Activated CD8-positive, alpha-beta memory T cell treated with anti-CD3 and anti-CD28 coated beads, Interleukin-2, amount 10 ng/mL, durations not matched to agents 7 days and 5 days (primary cell): ENCODE results near the gene BBS10. TPM values are rescaled to one million over a fixed set of nuclear protein-coding genes. Genes with fewer than 3 reads are reported as not detected.
"Not testable (repeated sequence)": the region's sequence is repeated elsewhere in the genome, so short reads cannot be mapped to it uniquely, and the experiment has no call there.

Experiments used
- ATAC-seq: fragments of 150-1000 bp; cut with Tn5 transposase; one replicate; pipeline ENCODE4 v1.10.0; 2021; ENCODE audit warnings: moderate library complexity
- CTCF ChIA-PET: fragments of 350-600 bp; sonication (Branson Sonifier 250); formaldehyde crosslinking; loops from one replicate; lab custom pipeline; 2021; ENCODE audit warnings: antibody characterized with exemption; lab: Charles Lee
- DNase-seq: peaks from one replicate; pipeline ENCODE4 v3.0.0-alpha.2; 2020
- H3K27ac Mint-ChIP-seq: one replicate; pipeline ENCODE4 v1.8.0; 2021; ENCODE audit warnings: mild to moderate bottlenecking, mixed read lengths
- H3K27me3 Mint-ChIP-seq: one replicate; pipeline ENCODE4 v1.8.0; 2021; ENCODE audit warnings: mixed read lengths
- H3K36me3 Mint-ChIP-seq: one replicate; pipeline ENCODE4 v1.8.0; 2021; ENCODE audit warnings: mild to moderate bottlenecking, mixed read lengths
- H3K4me1 Mint-ChIP-seq: one replicate; pipeline ENCODE4 v1.8.0; 2021; ENCODE audit warnings: mixed read lengths
- H3K4me3 Mint-ChIP-seq: one replicate; pipeline ENCODE4 v1.8.0; 2021; ENCODE audit warnings: mild to moderate bottlenecking, moderate library complexity, mixed read lengths
- H3K9me3 Mint-ChIP-seq: one replicate; pipeline ENCODE4 v1.8.0; 2022; ENCODE audit warnings: low read depth, mixed read lengths
- total RNA-seq, 2 experiments: library from RNA; stranded (reverse); gene quantifications; one replicate each; pipeline ENCODE4 v1.2.3, GENCODE V29; 2021

The BBS10 gene
- 1 to 10 TPM; 4.3 to 4.6 TPM for total RNA-seq

GRCh38 chr12:76348079-76348901 is at the start of gene BBS10:
TSS of gene BBS10 (minus strand) at chr12:76348415. CDS start at chr12:76348358, 57 bp downstream.
- CTCF ChIA-PET, result interaction anchor here (0.9 to 2.5 kb wide), 12 partner anchors 10 to 820 kb away, joined by 3 to 15 read pairs (median 6); partner anchors contain the start of gene NAP1L1
- ATAC-seq (peak; percentile 98), DNase-seq (peak; percentile 93)
- Mint-ChIP-seq H3K36me3 (no peaks in the 10 kb centered on the region), H3K27me3 (no peaks in the 10 kb centered on the region), H3K4me1 (peaks cover 21% of the 10 kb centered on the region), H3K27ac (peak within 1 kb of the TSS; percentile 85), H3K9me3 (no peaks in the 10 kb centered on the region), H3K4me3 (peak within 1 kb of the TSS; percentile 94)

DNA sequence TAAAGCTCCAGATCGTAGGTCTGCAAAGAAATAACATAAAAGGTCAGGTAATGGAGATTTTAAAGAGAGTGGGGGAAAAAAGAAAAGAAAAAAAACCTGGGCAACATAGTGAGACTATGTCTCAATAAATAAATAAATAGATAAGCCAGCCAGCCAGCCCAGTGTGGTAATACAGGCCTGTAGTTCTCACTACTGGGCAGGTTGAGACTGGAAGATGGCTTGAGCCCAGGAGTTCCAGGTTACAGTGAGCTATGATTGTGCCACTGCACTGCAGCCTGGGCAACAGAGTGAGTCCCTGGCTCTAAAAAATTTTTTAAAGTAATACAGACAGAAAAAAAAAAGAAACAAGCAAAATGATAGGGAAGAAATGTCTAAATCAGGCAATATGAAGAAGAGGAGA is 43.2 kb upstream of the BBS10 start:
- CTCF ChIA-PET, result no interaction called here
- no peak overlapping the region for H3K4me3 Mint-ChIP-seq
- H3K4me1 Mint-ChIP-seq, result peaks cover 7% of the 10 kb centered on the region
- peaks cover 26% of the 10 kb centered on the region for H3K36me3 Mint-ChIP-seq
- H3K27me3 Mint-ChIP-seq, result no peaks in the 10 kb centered on the region
- ATAC-seq (no peak), DNase-seq (no peak)
- H3K9me3 Mint-ChIP-seq, result no peaks in the 10 kb centered on the region
- peak overlapping the region; percentile 57 for H3K27ac Mint-ChIP-seq

DNA sequence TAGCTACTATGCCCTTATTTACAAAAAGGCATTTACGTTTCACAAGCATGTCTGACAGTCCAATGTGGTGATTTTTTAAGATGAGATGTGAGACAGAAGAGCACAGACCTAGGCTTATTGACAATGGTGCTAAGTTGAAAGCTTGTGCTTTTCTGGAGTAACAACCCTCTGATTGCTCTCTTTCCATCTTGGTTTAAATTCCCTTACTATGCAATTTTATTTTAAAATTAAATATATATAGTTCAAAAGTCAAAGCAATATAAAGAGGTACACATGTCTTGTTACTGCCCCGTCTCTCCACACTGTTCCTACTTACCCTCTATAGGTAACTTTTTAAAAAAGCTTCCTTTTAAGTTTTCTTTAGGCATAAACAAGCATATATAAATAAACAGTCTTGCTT is 39.4 kb upstream of the BBS10 start:
- peaks cover 35% of the 10 kb centered on the region for H3K36me3 Mint-ChIP-seq
- DNase-seq, result no peak
- CTCF ChIA-PET, result interaction anchor here (1.8 kb wide), 1 partner anchor 12 kb away, joined by 3 read pairs; no protein-coding TSS in a partner anchor

GRCh38 chr12:76384560-76384959 is 36.3 kb upstream of the BBS10 start:
- no peak overlapping the region for H3K4me3 Mint-ChIP-seq
- no peak for ATAC-seq

More for the DNA sequence above, 39.4 kb upstream of the BBS10 start:
- no peaks in the 10 kb centered on the region for H3K27me3 Mint-ChIP-seq
- peaks cover 7% of the 10 kb centered on the region for H3K4me1 Mint-ChIP-seq
- ATAC-seq, result no peak
- no peaks in the 10 kb centered on the region for H3K9me3 Mint-ChIP-seq
- no peak overlapping the region for H3K27ac Mint-ChIP-seq
- H3K4me3 Mint-ChIP-seq, result no peak overlapping the region

GRCh38 chr12:76383988-76384387 is 35.8 kb upstream of the BBS10 start:
- Mint-ChIP-seq H3K4me3 (no peak overlapping the region), H3K27ac (no peak overlapping the region), H3K36me3 (peaks cover 29% of the 10 kb centered on the region), H3K4me1 (no peaks in the 10 kb centered on the region), H3K9me3 (no peaks in the 10 kb centered on the region), H3K27me3 (no peaks in the 10 kb centered on the region)
- DNase-seq (no peak), ATAC-seq (no peak)
- CTCF ChIA-PET, result no interaction called here

More at GRCh38 chr12:76384560-76384959, 36.3 kb upstream of the BBS10 start:
- CTCF ChIA-PET, result no interaction called here
- Mint-ChIP-seq H3K4me1 (no peaks in the 10 kb centered on the region), H3K27me3 (no peaks in the 10 kb centered on the region), H3K9me3 (no peaks in the 10 kb centered on the region), H3K27ac (no peak overlapping the region), H3K36me3 (peaks cover 28% of the 10 kb centered on the region)
- no peak for DNase-seq

- DNase-seq (no peak), ATAC-seq (no peak)
- CTCF ChIA-PET, result interaction anchor here (1.2 kb wide), 1 partner anchor 31 kb away, joined by 3 read pairs; the partner anchor contains the start of gene BBS10
- Mint-ChIP-seq H3K27me3 (no peaks in the 10 kb centered on the region), H3K4me3 (no peak overlapping the region), H3K4me1 (peaks cover 5% of the 10 kb centered on the region), H3K9me3 (no peaks in the 10 kb centered on the region), H3K27ac (no peak overlapping the region), H3K36me3 (peaks cover 50% of the 10 kb centered on the region)
These were observed 31.0 kb upstream of the BBS10 start for GRCh38 chr12:76379261-76379660.

- H3K4me1 Mint-ChIP-seq, H3K27ac Mint-ChIP-seq, H3K4me3 Mint-ChIP-seq, H3K9me3 Mint-ChIP-seq, ATAC-seq, H3K27me3 Mint-ChIP-seq, DNase-seq, CTCF ChIA-PET: not testable (repeated sequence)
- peaks cover 45% of the 10 kb centered on the region for H3K36me3 Mint-ChIP-seq
These were observed 28.7 kb upstream of the BBS10 start for GRCh38 chr12:76376876-76377275.

- DNase-seq, result no peak
- Mint-ChIP-seq H3K4me3 (no peak overlapping the region), H3K27ac (no peak overlapping the region), H3K4me1 (peaks cover 6% of the 10 kb centered on the region), H3K27me3 (no peaks in the 10 kb centered on the region), H3K36me3 (peaks cover 46% of the 10 kb centered on the region), H3K9me3 (no peaks in the 10 kb centered on the region)
- CTCF ChIA-PET, result no interaction called here
- no peak for ATAC-seq
These were observed 27.7 kb upstream of the BBS10 start for GRCh38 chr12:76375939-76376338.

DNA sequence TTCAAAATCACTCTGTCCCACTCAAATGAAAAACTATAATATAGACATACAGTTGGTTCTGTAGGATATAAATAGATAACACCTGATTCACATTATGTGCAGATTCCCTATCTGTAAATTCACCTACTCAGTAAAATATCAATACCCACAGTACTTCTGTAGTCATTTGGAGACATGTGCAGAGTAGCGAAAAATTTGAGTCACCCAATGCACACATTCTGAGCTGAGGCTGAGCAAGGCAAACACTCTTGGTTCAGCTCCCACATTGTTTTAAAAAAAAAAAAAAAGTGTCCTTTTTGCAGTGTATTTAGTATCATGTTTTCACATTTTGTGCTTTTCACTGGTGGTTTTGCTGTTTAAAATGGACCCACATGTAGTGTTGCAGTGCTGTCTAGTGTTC is 27.3 kb upstream of the BBS10 start:
- no peak for DNase-seq
- Mint-ChIP-seq H3K27ac (no peak overlapping the region), H3K36me3 (peaks cover 51% of the 10 kb centered on the region), H3K27me3 (no peaks in the 10 kb centered on the region), H3K9me3 (no peaks in the 10 kb centered on the region), H3K4me1 (peaks cover 6% of the 10 kb centered on the region), H3K4me3 (no peak overlapping the region)
- no peak for ATAC-seq
- CTCF ChIA-PET, result no interaction called here

GRCh38 chr12:76374386-76375020 is 26.3 kb upstream of the BBS10 start:
- CTCF ChIA-PET, result no interaction called here
- peak; percentile 45 for ATAC-seq

DNA sequence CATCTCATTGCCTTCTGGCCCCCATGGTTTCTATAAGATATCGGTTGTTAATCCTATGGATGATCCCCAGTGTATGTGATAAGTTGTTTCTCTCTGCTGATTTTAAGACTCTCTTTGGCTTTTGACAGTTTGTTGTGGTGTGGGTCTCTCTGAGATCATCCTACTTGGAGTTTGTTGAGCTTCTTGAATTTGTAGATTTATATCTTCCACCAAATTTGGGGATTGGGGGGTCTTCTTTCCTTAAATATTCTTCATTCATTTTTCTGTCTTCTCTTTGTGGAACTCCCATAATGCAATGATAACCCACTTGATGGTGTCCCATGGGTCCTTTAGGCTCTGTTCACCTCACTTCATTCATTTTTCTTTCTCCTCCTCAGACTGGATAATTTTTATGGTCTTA is 20.0 kb upstream of the BBS10 start:
- Mint-ChIP-seq H3K27ac (no peak overlapping the region), H3K27me3 (no peaks in the 10 kb centered on the region), H3K4me1 (peaks cover 4% of the 10 kb centered on the region), H3K36me3 (peaks cover 74% of the 10 kb centered on the region), H3K4me3 (no peak overlapping the region), H3K9me3 (peaks cover 4% of the 10 kb centered on the region)
- DNase-seq, result no peak
- CTCF ChIA-PET, result no interaction called here
- no peak for ATAC-seq

More at GRCh38 chr12:76374386-76375020, 26.3 kb upstream of the BBS10 start:
- Mint-ChIP-seq H3K27ac (no peak overlapping the region), H3K9me3 (no peaks in the 10 kb centered on the region), H3K4me1 (peaks cover 6% of the 10 kb centered on the region), H3K36me3 (peaks cover 56% of the 10 kb centered on the region), H3K4me3 (no peak overlapping the region), H3K27me3 (no peaks in the 10 kb centered on the region)
- DNase-seq, result no peak

DNA sequence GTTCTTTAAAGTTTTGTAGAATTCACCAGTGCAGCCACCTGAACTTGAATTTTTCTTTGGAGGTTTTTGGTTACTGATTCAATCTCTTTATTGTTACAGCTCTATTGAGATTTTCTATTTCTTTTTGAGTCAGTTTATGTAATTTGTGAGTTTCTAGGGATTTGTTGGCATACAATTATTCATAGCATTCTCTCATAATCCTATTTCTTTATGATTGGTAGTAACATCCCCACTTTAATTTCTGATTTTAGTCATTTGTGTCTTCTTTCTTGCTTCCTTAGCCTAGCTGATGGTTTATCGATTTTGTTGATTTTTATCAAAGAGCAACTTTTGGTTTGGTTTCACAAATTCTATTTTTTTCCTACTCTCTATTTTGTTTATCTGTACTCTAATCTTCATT is 17.9 kb upstream of the BBS10 start:
- DNase-seq, result no peak
- peaks cover 4% of the 10 kb centered on the region for H3K9me3 Mint-ChIP-seq
- no peak overlapping the region for H3K27ac Mint-ChIP-seq
- peaks cover 78% of the 10 kb centered on the region for H3K36me3 Mint-ChIP-seq
- H3K27me3 Mint-ChIP-seq, result no peaks in the 10 kb centered on the region
- no peak overlapping the region for H3K4me3 Mint-ChIP-seq
- CTCF ChIA-PET, result no interaction called here
- peaks cover 4% of the 10 kb centered on the region for H3K4me1 Mint-ChIP-seq
- no peak for ATAC-seq

DNA sequence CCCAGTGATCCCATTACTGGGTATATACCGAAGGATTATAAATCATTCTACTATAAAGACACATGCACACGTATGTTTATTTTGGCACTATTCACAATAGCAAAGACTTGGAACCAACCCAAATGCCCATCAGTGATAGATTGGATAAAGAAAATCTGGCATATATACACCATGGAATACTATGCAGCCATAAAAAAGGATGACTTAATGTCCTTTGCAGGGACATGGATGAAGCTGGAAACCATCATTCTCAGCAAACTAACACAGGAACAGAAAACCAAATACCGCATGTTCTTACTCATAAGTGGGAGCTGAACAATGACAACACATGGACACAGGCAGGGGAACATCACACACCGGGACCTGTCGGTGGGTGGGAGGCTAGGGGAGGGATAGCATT is 15.9 kb upstream of the BBS10 start:
- H3K9me3 Mint-ChIP-seq, DNase-seq, CTCF ChIA-PET, H3K4me3 Mint-ChIP-seq, H3K27ac Mint-ChIP-seq, H3K27me3 Mint-ChIP-seq, ATAC-seq, H3K4me1 Mint-ChIP-seq: not testable (repeated sequence)
- peaks cover 69% of the 10 kb centered on the region for H3K36me3 Mint-ChIP-seq

DNA sequence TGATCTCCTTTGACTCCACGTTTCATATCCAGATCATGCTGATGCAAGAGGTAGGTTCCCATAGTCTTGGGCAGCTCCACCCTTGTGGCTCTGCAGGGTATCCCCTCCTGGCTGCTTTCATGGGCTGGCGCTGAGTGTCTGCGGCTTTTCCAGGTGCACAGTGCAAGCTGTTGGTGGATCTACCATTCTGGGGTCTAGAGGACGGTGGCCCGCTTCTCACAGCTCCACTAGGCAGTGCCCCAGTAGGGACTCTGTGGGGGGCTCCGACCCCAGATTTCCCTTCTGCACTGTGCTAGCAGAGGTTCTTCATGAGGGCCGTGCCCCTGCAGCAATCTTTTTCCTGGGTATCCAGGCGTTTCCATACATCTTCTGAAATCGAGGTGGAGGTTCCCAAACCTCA is 12.1 kb upstream of the BBS10 start:
- DNase-seq (no peak), ATAC-seq (no peak)
- Mint-ChIP-seq H3K4me3 (no peak overlapping the region), H3K36me3 (peaks cover 55% of the 10 kb centered on the region), H3K9me3 (no peaks in the 10 kb centered on the region), H3K27ac (no peak overlapping the region), H3K4me1 (no peaks in the 10 kb centered on the region), H3K27me3 (no peaks in the 10 kb centered on the region)
- CTCF ChIA-PET, result no interaction called here
